ENCODE results near the gene WIPF2.

The WIPF2 gene

GRCh38 chr17:40316571-40317344 is 97.7 kb downstream of the WIPF2 start:
- DNase-seq = peak; percentile 51

GRCh38 chr17:40317345-40317873 is 98.3 kb downstream of the WIPF2 start:
- peak; percentile 59 for DNase-seq

GRCh38 chr17:40317880-40318829 is 99.1 kb downstream of the WIPF2 start:
- DNase-seq = peak; percentile 87

GRCh38 chr17:40318830-40319391 is 99.8 kb downstream of the WIPF2 start:
- no peak for DNase-seq

GRCh38 chr17:40319651-40320540 is 100.8 kb downstream of the WIPF2 start:
- DNase-seq = no peak

GRCh38 chr17:40320756-40321523 is 101.8 kb downstream of the WIPF2 start:
- DNase-seq = no peak

- DNase-seq = no peak
These were observed 102.4 kb downstream of the WIPF2 start for GRCh38 chr17:40321524-40321929.

GRCh38 chr17:40321961-40322357 is 102.9 kb downstream of the WIPF2 start:
- DNase-seq = no peak

- DNase-seq = peak; percentile 29
These were observed 103.5 kb downstream of the WIPF2 start for GRCh38 chr17:40322358-40323315.

- DNase-seq = no peak
These were observed 104.6 kb downstream of the WIPF2 start for GRCh38 chr17:40323391-40324381.

GRCh38 chr17:40325156-40326013 is 106.3 kb downstream of the WIPF2 start:
- no peak for DNase-seq

- no peak for DNase-seq
These were observed 107.1 kb downstream of the WIPF2 start for GRCh38 chr17:40326014-40326831.

- no peak for DNase-seq
These were observed 107.7 kb downstream of the WIPF2 start for GRCh38 chr17:40326832-40327199.

- DNase-seq = no peak
These were observed 108.2 kb downstream of the WIPF2 start for GRCh38 chr17:40327244-40327729.

- DNase-seq = no peak
These were observed 108.8 kb downstream of the WIPF2 start for GRCh38 chr17:40327735-40328385.

- no peak for DNase-seq
These were observed 109.3 kb downstream of the WIPF2 start for GRCh38 chr17:40328386-40328766.

Data from NCI-H510A treated with DMSO at 0.1 percent for 48 hours (cell line).